ENCODE results near the gene SRD5A3.

The SRD5A3 gene

GRCh38 chr4:55365345-55365728, 19.3 kb downstream of the SRD5A3 start:
- no peak for TF ChIP-seq ZFX (IDR thresholded peaks at IDR 0.05)
- TF ChIP-seq CTCF (conservative IDR thresholded peaks at IDR 0.05), result no peak
- no peak overlapping the region for H3K27ac ChIP-seq

- no peak overlapping the region for H3K27ac ChIP-seq
- TF ChIP-seq CTCF (conservative IDR thresholded peaks at IDR 0.05) (no peak), ZFX (IDR thresholded peaks at IDR 0.05) (no peak)
Measured at GRCh38 chr4:55366621-55367020, 20.6 kb downstream of the SRD5A3 start.

GRCh38 chr4:55367084-55367722, 21.2 kb downstream of the SRD5A3 start:
- TF ChIP-seq ZFX (IDR thresholded peaks at IDR 0.05), result no peak
- TF ChIP-seq CTCF (conservative IDR thresholded peaks at IDR 0.05), result no peak
- H3K27ac ChIP-seq, result no peak overlapping the region

GRCh38 chr4:55369968-55370367, 23.9 kb downstream of the SRD5A3 start:
- no peak overlapping the region for H3K27ac ChIP-seq
- no peak for TF ChIP-seq CTCF (conservative IDR thresholded peaks at IDR 0.05)
- TF ChIP-seq ZFX (IDR thresholded peaks at IDR 0.05), result no peak

- no peak for TF ChIP-seq CTCF (conservative IDR thresholded peaks at IDR 0.05)
- no peak for TF ChIP-seq ZFX (IDR thresholded peaks at IDR 0.05)
- no peak overlapping the region for H3K27ac ChIP-seq
Measured at GRCh38 chr4:55372259-55372658, 26.2 kb downstream of the SRD5A3 start.

GRCh38 chr4:55373461-55373860, 27.4 kb downstream of the SRD5A3 start:
- H3K27ac ChIP-seq, result no peak overlapping the region
- TF ChIP-seq CTCF (conservative IDR thresholded peaks at IDR 0.05) (no peak), ZFX (IDR thresholded peaks at IDR 0.05) (no peak)

GRCh38 chr4:55376698-55377097, 30.7 kb downstream of the SRD5A3 start:
- TF ChIP-seq CTCF (conservative IDR thresholded peaks at IDR 0.05), result no peak
- no peak for TF ChIP-seq ZFX (IDR thresholded peaks at IDR 0.05)
- no peak overlapping the region for H3K27ac ChIP-seq

All from C4-2B (cell line).